Uterus (tissue), 2 donors: ENCODE measurements around the gene ABCA5.

Source experiments
- CTCF ChIP-seq, 4 experiments: fragments of 200-600 bp in 2 of 4; fragments of 450-650 bp in 2 of 4; sonication (generic) in 2 of 4; IDR thresholded peaks; one replicate each; pipeline ENCODE4 v1.5.1; 2016 to 2019; ENCODE audit warnings: antibody characterized with exemption in 4 of 4, mild to moderate bottlenecking in 2 of 4, moderate library complexity in 1 of 4
- POLR2A ChIP-seq, 2 donors: fragments of 450-650 bp; IDR thresholded peaks; one replicate each; pipeline ENCODE4 v1.6.1; 2016; ENCODE audit warnings: antibody characterized with exemption in 2 of 2, mild to moderate bottlenecking in 1 of 2, moderate library complexity in 1 of 2

GRCh38 chr17:69325518-69326376 is 1.2 kb downstream of the ABCA5 start:
- TF ChIP-seq POLR2A (IDR thresholded peaks at IDR 0.05) (no peak), CTCF (IDR thresholded peaks at IDR 0.05) (no peak)
